ENCODE results near the gene C3orf20.
"Not testable (repeated sequence)": the region's sequence is repeated elsewhere in the genome, so short reads cannot be mapped to it uniquely, and the experiment has no call there.

Gene C3orf20

DNA sequence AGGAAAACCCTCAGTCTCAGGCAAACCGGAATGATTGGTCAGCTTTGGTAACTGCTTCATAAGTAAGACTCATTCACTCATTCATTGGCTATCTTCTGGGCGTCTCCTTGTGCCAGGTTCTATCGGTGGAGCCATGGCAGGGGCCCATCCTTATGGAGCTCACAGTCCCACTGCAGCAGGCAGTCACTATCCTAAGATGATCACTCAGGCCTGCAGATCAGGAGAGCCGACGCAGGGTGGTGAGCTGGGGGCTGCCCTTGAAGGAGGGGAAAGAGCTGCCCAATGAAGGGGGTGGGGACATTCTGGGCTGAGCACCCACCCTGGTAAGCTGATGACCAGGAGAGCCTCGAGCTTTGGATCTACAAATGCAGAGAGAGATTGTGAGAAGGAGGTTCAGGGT lies 123.3 kb downstream of the C3orf20 start:
- no peak for DNase-seq (ENCODE audit: low read depth)

GRCh38 chr3:14799146-14799545 lies 124.2 kb downstream of the C3orf20 start:
- DNase-seq (ENCODE audit: low read depth): no peak

DNA sequence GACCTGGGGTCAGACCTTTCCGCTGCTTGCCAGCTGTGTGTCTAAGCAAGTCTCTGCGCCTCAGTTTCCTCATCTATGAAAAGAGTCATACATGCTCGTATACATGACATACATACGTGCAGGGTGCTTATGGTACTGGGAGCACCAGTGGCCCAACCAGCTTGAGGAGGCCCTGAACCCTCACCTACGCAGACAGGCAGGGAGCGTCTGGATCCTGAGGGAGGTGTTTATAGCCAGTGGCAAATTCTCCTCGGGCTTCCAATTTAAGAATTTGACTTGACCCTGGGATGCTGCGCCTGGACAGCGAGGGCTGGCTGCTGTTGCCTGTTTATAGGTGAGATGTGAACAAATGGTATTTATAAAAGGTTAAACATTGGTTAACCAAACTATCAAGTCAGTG lies 126.1 kb downstream of the C3orf20 start:
- DNase-seq (ENCODE audit: low read depth): no peak

GRCh38 chr3:14801668-14802380 lies 126.9 kb downstream of the C3orf20 start:
- no peak for DNase-seq (ENCODE audit: low read depth)

- DNase-seq (ENCODE audit: low read depth): no peak
Observed at GRCh38 chr3:14802381-14802731, 127.4 kb downstream of the C3orf20 start.

DNA sequence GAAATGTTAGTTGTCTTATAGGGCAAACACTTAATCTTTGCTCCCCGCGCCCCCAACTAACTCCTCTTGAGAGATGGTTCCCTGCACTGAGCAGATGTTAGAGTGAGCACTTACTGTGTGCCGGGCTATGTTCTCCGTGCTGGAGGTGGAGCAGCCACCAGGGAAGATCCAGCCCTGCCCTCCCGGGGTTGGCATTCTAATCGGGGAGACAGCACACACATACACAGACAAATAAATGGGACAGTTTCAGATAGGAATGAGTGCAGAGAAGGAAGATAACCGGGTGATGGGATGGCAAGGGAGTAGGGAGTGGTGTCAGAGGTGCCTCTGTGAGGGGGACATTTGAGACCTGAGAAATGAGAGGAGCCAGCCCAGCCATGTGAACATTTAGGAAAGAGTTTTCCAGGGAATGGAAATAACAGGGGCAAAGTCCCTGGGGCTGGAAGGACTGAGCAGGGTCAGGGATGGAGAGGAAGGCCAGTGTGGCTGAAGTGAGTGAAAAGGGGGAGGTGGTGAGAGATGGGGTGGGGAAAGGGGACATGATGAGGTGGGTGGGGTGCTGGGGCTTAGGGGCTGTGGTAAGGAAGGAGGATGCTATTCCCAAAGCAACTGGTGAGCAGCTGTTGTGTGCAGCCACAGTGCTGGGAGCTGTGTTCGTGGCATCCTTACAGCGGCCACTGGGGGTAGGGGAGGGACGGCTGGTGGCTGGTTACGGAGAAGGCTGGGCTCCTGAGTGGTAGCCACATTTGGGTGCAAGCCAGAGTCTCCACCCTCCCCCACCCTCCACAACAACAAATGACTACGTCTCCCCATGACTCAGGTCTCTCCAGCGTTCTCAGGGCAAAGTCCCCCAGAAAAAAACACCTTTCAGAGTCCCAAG lies 128.4 kb downstream of the C3orf20 start:
- no peak for DNase-seq (ENCODE audit: low read depth)

DNA sequence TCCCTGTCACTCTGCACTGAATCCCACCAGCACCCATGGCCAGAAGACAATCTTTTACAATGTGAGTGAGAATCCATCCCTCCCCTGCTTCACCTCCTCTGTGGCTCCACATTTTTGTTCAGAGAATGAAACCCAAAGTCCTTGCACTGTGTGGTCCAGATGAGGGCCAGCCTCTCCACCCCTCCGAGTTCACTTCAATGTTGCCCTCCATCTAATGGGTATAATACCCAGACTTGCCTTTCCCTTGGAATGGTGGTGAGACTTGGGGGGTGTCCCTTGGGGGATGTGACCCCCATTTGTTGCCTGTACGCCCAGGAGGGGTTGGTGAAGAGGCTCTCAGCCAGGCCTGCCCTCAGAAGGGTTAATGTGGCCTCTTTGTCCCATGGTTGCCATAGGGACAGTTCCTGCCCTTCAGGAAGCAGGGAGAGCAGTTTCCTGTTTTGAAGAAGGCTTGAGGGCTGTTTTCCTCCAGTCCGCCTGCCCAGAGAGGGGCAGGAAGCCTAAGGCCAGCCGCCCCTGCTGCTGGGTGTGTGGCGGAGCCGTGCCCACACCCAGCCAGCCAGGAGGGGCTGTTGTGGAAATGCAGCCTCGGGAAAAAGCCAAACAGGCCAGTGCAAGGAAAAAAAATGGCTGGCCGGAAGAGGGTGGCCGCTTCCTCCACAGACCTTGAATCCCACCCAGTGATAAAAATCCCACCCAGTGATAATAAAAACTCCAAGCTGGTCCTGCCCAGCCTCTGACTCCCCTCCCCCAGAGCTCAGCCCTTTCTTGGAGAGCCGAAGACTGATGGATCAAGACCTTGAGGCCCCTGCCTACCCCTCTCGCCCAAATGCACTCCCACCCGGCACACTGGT lies 129.3 kb downstream of the C3orf20 start:
- no peak for DNase-seq (ENCODE audit: low read depth)

- DNase-seq (ENCODE audit: low read depth): no peak
Observed at GRCh38 chr3:14804835-14805780, 130.2 kb downstream of the C3orf20 start.

GRCh38 chr3:14805961-14806537 lies 131.1 kb downstream of the C3orf20 start:
- no peak for DNase-seq (ENCODE audit: low read depth)

GRCh38 chr3:14806641-14807263 lies 131.8 kb downstream of the C3orf20 start:
- DNase-seq (ENCODE audit: low read depth): no peak

DNA sequence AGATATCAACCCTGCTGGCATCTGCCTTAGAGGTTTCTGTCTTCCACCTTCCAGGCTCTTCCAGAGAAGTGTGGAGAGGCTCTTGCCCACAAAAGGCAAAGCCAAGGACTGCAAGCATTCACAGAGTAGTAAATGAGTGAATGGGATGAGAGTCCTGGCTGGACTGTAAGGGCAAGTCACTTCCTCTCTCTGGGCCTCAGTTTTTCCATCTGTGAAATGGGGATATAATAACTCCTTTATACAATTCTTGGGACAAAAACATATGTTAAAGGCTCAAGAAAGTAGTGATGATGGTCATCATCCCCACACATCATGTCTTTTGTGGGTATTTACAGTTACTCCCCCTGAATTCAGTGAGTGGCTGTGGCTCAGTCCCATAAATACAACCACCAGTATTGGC lies 133.1 kb downstream of the C3orf20 start:
- DNase-seq (ENCODE audit: low read depth): no peak

GRCh38 chr3:14808502-14809266 lies 133.7 kb downstream of the C3orf20 start:
- DNase-seq (ENCODE audit: low read depth): no peak

DNA sequence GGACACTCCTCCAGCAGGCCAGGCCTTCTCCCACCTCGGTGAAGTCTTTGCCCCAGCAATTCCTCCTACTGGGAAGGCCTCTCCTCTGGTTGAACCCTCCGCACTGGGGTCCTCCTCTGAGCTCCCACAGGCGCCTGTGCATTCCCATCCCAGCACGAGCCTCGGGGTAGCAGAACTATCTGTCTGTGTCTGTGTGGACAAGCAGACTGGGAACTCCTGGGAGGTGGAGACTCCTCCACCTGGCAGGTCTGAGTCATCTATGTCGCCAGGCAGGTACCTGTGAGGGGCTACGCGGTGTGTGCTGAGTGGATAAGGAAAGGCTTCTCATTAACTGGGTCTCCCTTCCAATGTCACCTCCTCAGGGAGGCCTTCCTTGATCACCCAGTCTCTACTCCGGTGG lies 134.7 kb downstream of the C3orf20 start:
- not testable (repeated sequence) for DNase-seq (ENCODE audit: low read depth)

DNA sequence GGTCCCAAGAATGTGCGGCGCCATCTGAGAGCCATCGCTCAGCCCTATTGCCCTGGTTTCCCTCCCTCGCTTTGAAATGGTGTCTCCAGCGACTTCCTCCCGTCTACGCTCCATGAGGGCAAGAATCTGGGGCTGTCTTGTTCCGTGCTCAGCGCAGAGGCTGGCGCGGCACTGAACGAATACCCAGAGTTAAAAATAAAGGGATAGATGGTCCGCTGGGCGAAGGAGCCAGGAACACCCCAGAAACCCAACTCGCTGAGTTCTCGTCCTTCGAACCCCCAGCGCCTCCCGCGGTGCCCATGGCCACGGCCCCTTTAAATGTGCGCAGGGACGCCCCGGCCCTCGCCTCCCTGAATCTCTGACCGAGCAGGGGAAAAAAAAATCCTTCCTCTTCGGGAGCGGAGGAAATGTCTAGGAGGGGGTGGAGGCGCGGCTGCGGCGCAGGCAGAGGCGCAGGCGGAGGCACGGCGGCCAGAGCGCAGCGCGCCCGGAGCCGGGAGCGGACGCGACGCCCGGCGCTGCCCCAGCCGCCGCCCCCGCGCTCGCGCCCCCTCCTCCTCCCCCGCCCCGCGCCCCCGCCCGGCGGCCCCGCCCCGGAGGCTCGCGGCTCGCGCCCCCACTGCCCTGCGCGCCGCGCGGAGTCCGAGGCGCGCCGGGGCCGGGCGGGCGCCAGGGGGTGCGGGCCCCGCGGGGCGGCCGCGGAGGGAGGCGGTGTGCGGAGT lies 135.3 kb downstream of the C3orf20 start:
- no peak for DNase-seq (ENCODE audit: low read depth)

DNA sequence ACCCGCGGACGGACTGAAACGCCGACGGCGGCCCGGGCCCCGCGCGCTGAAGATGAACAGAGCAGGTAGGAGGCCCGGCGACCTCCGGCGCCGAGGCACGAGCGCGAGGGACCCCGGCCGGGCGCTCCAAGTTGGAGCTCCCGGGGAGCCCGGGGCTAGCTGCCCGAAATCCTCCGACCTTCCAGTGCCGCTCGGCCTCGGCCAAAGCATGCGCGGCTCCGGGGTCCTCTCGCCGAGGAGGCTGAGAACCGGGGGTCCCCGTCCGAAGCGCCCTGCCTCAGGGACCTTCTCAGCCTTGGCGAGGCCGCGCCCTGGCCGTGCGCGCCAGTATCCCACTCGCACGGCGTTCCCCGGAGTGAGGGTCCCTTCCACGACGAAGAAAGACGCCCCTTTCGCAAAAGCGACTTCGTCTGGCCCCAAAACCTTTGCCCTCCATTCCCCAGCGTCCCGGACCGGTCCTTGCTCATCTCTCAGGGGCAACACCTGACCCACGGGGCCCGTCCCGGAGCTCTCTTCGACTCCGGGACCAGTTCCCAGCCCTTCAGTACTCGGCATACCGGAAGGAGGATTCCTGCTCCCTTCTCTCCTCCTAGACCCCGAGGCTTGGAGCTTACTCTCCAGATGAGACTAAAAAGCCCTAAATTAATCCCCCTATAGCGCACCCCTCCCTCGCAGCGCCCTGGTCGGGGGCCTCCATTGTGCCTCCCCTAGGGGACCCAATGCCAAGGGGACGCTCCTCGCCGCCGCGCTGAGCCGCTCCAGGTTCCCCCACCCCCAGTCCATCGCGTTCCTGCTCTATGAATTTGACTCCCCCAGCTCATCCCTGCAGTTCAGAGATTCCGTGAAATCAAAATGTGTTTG lies 136.1 kb downstream of the C3orf20 start:
- DNase-seq (ENCODE audit: low read depth): no peak

DNA sequence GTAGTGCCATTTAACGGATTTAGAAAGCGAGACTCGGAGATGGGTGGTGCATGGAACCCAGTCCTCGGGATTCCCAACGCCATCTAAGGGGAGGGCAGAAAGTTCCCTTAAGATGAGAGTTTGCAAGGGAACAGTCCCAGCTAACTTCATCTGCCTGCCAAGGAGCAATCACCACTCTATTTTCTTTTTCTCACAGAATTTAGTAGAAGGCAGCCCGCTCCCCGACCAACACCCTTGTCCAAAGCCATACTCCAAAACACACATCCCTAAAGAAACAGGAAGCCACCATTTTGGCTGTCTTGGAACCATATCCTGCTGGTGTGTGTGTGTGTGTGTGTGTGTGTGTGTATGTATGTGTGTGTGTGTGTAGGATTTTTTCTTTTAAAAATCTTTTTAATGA lies 136.7 kb downstream of the C3orf20 start:
- no peak for DNase-seq (ENCODE audit: low read depth)

DNA sequence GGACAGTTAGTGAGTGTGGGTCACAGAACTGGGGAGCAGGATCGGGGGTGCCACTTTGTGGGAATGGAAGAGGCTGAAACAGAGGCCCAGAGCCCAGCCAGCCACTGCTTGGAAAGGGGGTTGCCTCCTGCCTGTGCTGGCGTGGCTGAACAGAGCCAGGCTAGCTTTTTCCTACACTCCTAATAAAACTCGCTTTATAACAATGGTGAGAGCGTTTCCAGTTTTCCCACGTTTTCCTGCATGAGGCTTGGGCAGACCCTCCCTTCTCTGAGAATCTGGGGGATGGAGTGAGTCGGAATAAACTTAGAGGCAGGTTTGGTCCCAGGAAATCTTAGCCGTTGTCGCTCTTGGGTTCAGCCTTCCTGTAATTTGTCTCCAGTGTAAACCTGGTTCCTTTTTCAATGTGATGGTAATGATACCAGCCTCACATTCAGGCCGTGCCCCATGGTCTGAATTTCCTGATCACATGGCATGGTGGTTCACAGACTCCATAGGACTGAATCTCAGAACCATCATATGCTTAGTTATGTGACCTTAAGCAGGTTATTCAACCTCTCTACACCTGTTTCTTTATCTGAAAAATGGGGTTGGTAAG lies 137.4 kb downstream of the C3orf20 start:
- no peak for DNase-seq (ENCODE audit: low read depth)

DNA sequence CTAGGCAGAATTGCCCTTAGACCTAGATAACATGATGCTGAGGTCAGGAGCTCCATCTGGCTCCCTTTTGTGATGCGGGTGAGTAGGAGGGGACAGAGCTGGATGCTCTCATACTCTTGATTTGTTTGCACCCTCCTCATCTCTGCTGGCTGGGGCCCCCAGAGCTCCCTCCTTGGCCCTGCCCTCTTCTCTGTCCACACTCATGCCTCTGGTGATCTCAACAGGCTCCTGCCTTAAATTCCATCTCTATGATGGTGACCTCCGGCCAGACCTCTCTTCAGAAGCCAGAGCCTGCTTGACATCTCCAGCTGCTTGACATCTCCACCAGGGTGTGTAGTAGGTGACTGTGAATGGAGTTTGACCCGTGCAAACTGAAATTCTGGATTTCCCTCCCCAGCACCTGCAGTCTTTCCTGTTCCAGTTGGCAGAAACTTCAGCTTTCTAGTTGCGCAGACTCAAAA lies 139.5 kb downstream of the C3orf20 start:
- DNase-seq (ENCODE audit: low read depth): no peak
